ENCODE results near the gene CIB4.

The CIB4 gene

GRCh38 chr2:26648516-26648915, 7.3 kb upstream of the CIB4 start:
- in situ Hi-C loops (cut with HindIII; ENCODE audit: low pct_ligation_motif_present, low pct_unique_long_range_greater_than_20kb, low sequenced_read_pairs): no loop called here

GRCh38 chr2:26647981-26648380, 6.8 kb upstream of the CIB4 start:
- in situ Hi-C loops (cut with HindIII; ENCODE audit: low pct_ligation_motif_present, low pct_unique_long_range_greater_than_20kb, low sequenced_read_pairs): no loop called here
- DNase-seq: no peak

More at GRCh38 chr2:26648516-26648915, 7.3 kb upstream of the CIB4 start:
- no peak for DNase-seq

GRCh38 chr2:26646986-26647672, 6.0 kb upstream of the CIB4 start:
- no peak for DNase-seq
- in situ Hi-C loops (cut with HindIII; ENCODE audit: low pct_ligation_motif_present, low pct_unique_long_range_greater_than_20kb, low sequenced_read_pairs): no loop called here

GRCh38 chr2:26645762-26646161, 4.6 kb upstream of the CIB4 start:
- in situ Hi-C loops (cut with HindIII; ENCODE audit: low pct_ligation_motif_present, low pct_unique_long_range_greater_than_20kb, low sequenced_read_pairs): no loop called here
- DNase-seq: no peak

- in situ Hi-C loops (cut with HindIII; ENCODE audit: low pct_ligation_motif_present, low pct_unique_long_range_greater_than_20kb, low sequenced_read_pairs): no loop called here
- no peak for DNase-seq
Measured at GRCh38 chr2:26644188-26644835, 3.1 kb upstream of the CIB4 start.

- in situ Hi-C loops (cut with HindIII; ENCODE audit: low pct_ligation_motif_present, low pct_unique_long_range_greater_than_20kb, low sequenced_read_pairs): no loop called here
Measured at GRCh38 chr2:26642429-26642828, 1.3 kb upstream of the CIB4 start.

GRCh38 chr2:26640331-26640745, 828 bp downstream of the CIB4 start:
- DNase-seq: peak; percentile 67
- in situ Hi-C loops (cut with HindIII; ENCODE audit: low pct_ligation_motif_present, low pct_unique_long_range_greater_than_20kb, low sequenced_read_pairs): no loop called here

More at GRCh38 chr2:26642429-26642828, 1.3 kb upstream of the CIB4 start:
- no peak for DNase-seq

GRCh38 chr2:26639685-26640243, 1.4 kb downstream of the CIB4 start:
- DNase-seq: no peak
- in situ Hi-C loops (cut with HindIII; ENCODE audit: low pct_ligation_motif_present, low pct_unique_long_range_greater_than_20kb, low sequenced_read_pairs): no loop called here

GRCh38 chr2:26637811-26638310, 3.3 kb downstream of the CIB4 start:
- DNase-seq: no peak
- in situ Hi-C loops (cut with HindIII; ENCODE audit: low pct_ligation_motif_present, low pct_unique_long_range_greater_than_20kb, low sequenced_read_pairs): no loop called here

GRCh38 chr2:26636935-26637334, 4.2 kb downstream of the CIB4 start:
- no peak for DNase-seq
- in situ Hi-C loops (cut with HindIII; ENCODE audit: low pct_ligation_motif_present, low pct_unique_long_range_greater_than_20kb, low sequenced_read_pairs): no loop called here

GRCh38 chr2:26635401-26635800, 5.8 kb downstream of the CIB4 start:
- no peak for DNase-seq
- in situ Hi-C loops (cut with HindIII; ENCODE audit: low pct_ligation_motif_present, low pct_unique_long_range_greater_than_20kb, low sequenced_read_pairs): no loop called here

- in situ Hi-C loops (cut with HindIII; ENCODE audit: low pct_ligation_motif_present, low pct_unique_long_range_greater_than_20kb, low sequenced_read_pairs): no loop called here
- DNase-seq: no peak
Measured at GRCh38 chr2:26634636-26635230, 6.4 kb downstream of the CIB4 start.

- in situ Hi-C loops (cut with HindIII; ENCODE audit: low pct_ligation_motif_present, low pct_unique_long_range_greater_than_20kb, low sequenced_read_pairs): no loop called here
- DNase-seq: no peak
Measured at GRCh38 chr2:26633993-26634595, 7.1 kb downstream of the CIB4 start.

- in situ Hi-C loops (cut with HindIII; ENCODE audit: low pct_ligation_motif_present, low pct_unique_long_range_greater_than_20kb, low sequenced_read_pairs): no loop called here
- no peak for DNase-seq
Measured at GRCh38 chr2:26633351-26633945, 7.7 kb downstream of the CIB4 start.

GRCh38 chr2:26632624-26633185, 8.5 kb downstream of the CIB4 start:
- in situ Hi-C loops (cut with HindIII; ENCODE audit: low pct_ligation_motif_present, low pct_unique_long_range_greater_than_20kb, low sequenced_read_pairs): no loop called here
- no peak for DNase-seq

- no peak for DNase-seq
- in situ Hi-C loops (cut with HindIII; ENCODE audit: low pct_ligation_motif_present, low pct_unique_long_range_greater_than_20kb, low sequenced_read_pairs): no loop called here
Measured at GRCh38 chr2:26631401-26632170, 9.6 kb downstream of the CIB4 start.

GRCh38 chr2:26630669-26631360, 10.4 kb downstream of the CIB4 start:
- peak; percentile 50 for DNase-seq
- in situ Hi-C loops (cut with HindIII; ENCODE audit: low pct_ligation_motif_present, low pct_unique_long_range_greater_than_20kb, low sequenced_read_pairs): no loop called here

Data from ACHN (cell line).